GM21515 (cell line): ENCODE data around the gene ACE.

Source experiments
- ATAC-seq: cut with Tn5 transposase; IDR thresholded peaks from one replicate; pipeline ENCODE4 v1.9.1; 2021; ENCODE audit not compliant: unreplicated experiment

Gene ACE

DNA sequence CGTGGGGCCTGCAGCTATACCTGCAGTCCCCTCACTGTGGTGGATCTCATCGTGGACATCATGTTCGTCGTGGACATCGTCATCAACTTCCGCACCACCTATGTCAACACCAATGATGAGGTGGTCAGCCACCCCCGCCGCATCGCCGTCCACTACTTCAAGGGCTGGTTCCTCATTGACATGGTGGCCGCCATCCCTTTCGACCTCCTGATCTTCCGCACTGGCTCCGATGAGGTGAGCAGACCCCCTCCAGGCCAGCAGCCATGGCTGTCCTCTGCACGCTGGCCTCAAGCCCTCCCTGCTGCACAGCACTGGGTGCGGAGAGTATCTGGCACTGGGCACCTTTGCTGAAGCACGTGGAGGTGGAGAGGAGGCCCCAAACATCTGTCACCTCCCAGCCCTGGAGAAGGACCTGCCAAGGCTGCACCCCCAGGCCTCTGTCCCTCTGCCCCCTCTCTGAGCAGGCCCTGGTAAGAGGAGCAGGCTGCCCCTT, 57.3 kb downstream of the ACE start:
- ATAC-seq = no peak

GRCh38 chr17:63534816-63535455, 58.1 kb downstream of the ACE start:
- ATAC-seq = no peak

GRCh38 chr17:63535640-63536039, 58.8 kb downstream of the ACE start:
- ATAC-seq = no peak

DNA sequence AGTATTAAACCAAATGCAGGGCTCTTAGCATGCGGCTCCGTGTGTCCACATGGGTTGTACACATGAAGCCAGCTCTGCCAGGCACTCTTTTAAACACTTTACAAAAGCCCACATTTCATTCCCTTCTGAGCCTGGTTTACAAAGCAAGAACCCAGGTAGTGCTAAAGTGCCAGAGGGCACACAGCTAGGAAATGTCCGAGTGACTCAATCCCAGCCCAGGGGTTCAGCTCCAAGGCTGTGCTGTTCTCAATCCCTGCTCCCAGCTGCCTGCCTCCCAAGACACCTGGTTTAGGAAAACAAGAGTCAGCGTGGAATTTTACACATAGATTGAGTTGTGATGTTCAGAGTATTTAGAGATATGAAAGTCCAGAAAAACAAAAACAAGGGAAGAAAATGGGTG, 60.1 kb downstream of the ACE start:
- ATAC-seq = no peak

DNA sequence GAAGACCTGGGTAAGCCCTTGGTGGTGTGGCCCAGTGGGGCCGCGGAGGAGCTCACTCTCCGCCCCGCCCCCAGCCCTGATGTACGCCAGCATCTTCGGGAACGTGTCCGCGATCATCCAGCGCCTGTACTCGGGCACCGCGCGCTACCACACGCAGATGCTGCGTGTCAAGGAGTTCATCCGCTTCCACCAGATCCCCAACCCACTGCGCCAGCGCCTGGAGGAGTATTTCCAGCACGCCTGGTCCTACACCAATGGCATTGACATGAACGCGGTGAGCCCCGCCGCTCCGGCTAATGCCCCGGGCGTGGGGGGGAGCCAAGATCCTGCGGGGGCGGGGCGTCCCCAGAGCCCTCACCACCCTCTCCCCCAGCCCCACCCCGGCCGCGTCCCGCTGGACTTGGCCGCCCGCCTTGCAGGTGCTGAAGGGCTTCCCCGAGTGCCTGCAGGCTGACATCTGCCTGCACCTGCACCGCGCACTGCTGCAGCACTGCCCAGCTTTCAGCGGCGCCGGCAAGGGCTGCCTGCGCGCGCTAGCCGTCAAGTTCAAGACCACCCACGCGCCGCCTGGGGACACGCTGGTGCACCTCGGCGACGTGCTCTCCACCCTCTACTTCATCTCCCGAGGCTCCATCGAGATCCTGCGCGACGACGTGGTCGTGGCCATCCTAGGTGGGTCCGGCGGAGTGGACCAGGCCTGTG, 61.3 kb downstream of the ACE start:
- ATAC-seq = no peak

GRCh38 chr17:63538693-63539595, 62.1 kb downstream of the ACE start:
- ATAC-seq = no peak

DNA sequence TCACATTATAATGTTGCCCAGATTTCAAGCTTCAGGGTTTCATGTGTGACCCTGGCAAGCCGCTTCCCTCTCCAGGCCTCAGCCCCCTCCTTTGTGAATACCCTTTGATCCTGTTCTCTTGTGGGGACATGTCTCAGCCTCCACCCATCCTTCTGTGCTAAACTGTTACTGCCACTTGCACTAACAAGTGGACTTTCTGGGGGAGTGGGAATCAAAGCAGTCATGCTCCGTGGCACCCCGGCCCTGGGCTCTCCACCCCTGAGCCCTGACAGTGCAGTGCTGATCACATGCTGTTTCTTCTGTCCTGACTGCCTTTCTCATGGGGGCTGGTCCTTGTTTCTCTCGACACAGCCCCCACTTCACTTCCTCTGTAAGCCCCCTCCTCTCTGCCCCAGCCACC, 63.7 kb downstream of the ACE start:
- ATAC-seq = no peak

- no peak for ATAC-seq
These were observed 65.3 kb downstream of the ACE start for GRCh38 chr17:63542218-63542545.

GRCh38 chr17:63542942-63543821, 66.3 kb downstream of the ACE start:
- no peak for ATAC-seq

GRCh38 chr17:63543822-63544420, 67.1 kb downstream of the ACE start:
- ATAC-seq = no peak

GRCh38 chr17:63544467-63545301, 67.8 kb downstream of the ACE start:
- no peak for ATAC-seq

DNA sequence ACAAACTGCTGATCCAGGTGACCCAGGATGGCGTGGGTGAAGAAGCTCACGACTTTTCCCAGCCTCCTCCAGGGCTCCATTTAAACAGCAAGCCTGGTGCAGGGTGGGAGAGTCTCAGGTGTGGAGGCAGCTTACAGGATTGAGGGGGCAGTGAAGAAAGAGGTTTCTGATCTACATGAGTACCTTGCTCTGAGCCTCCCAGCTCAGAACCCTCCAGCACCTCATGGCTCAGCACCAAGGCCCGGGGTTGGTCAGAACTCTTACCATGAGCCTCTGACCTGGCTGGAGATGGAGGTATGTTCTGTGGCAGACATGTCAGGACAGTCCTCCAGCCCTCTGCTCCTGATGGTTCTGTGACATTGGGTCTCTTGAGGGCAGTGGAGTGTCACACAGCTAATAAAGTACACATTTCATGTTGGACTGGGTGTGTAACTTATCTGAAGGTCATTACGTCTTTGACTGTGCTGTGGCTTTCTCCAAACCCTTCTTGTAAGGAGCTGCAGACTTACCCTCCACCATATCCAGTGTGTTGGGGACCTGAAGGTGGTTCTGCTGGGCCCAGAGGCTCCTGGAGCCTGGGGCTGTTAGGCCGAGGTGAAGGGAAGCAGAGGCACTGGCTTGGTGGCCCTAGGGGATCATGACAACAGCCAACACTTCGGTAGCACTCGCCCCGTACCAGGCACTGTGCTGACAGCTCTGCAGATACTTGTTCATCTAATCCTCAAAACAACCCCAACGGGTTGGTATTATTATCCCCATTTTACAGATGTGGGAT, 69.6 kb downstream of the ACE start:
- ATAC-seq = no peak

DNA sequence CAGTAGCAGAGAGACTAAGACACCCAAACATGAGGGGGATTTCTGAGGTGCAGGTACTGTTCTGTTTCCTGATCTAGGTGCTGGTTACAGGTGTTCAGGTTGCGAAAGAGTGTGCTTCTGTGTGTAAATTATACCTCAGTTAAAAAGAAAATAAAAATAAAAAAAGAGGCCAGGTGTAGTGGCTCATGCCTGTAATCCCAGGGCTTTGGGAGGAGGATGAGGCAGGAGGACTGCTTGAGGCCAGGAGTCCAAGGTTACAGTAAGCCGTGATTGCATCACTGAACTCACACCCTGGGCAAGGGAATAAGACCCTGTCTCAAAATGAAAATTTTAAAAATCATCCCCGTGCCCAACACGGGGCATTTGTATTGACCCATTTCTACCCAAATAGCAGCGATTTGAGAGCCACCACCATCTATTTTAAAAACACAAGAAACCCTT, 70.2 kb downstream of the ACE start:
- no peak for ATAC-seq
